Right lung (tissue), 5 donors: ENCODE data around the gene JUN. TPM values are rescaled to one million over a fixed set of nuclear protein-coding genes. Genes with fewer than 3 reads are reported as not detected.
A peak's percentile ranks its signal among the peaks of the same experiment; 100 is the strongest.

Experiments
- DNase-seq, 2 donors: peaks; one replicate each; pipeline ENCODE4 v3.0.0-alpha.2; 2013
- polyA plus RNA-seq, 5 donors: library from polyadenylated mRNA; unstranded; fragments of 120-200 nt; gene quantifications; one replicate each; pipeline versions ENCODE4 v1.2.1 to v1.2.3, GENCODE V29; 2013; ENCODE audit warnings: inconsistent platforms in 1 of 5, low replicate concordance in 1 of 5; ENCODE audit not compliant: insufficient read length in 5 of 5, insufficient read depth in 1 of 5

JUN gene
- polyA plus RNA-seq, 5 donors, result 92.3 to 296 (median 227) TPM

DNA sequence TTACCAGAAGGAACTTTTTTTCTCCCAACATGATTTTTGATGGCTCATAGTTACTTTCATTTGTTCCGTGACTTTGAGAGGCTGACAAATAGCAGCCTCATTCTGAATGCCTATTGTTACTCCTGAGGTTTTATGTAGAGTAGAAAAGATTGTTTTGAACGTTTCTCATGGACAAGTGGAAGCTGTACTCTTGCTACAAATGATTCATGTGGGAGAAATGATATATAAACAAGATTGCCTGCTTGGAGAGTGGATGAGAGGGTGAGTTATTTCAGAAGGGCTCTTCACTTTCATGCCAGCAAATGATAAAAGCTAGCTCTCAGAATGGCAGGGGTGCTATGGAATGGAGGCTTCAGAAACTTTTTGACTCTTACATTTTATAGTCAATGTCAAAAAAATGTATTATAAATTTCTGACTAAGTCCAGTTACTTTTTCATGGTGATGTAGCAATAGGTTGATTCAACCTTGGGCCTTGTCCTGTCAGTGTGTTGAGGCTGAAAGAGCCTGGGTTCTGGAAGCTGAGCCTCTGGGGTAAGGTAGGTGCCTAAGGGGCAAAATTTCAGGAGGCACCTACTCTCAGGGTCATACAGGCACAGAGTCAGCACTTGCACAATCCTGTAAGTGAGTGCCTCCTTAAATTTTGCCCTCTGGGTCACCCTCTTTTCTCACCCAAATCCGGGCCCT, 19.4 kb downstream of the JUN start:
- no peak for DNase-seq

DNA sequence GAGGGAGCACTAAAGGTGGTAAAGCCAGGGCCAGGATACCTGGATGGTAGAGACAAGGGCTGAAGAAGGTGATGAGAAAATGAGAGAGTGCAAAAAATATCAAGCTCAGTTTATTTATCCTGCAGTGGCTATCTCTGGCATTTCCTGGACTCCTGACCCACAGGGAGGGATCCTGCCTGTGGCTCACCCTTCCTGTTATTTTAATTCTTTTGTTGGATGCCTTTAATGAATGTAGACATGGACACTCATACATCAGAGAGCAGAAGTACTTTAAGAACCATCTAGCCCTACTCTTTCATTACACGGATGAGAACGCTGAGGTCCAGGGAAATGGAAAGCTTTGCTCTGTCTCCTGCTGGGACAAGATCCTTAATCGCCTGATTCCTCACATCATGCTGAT, 20.6 kb downstream of the JUN start:
- DNase-seq, result no peak

DNA sequence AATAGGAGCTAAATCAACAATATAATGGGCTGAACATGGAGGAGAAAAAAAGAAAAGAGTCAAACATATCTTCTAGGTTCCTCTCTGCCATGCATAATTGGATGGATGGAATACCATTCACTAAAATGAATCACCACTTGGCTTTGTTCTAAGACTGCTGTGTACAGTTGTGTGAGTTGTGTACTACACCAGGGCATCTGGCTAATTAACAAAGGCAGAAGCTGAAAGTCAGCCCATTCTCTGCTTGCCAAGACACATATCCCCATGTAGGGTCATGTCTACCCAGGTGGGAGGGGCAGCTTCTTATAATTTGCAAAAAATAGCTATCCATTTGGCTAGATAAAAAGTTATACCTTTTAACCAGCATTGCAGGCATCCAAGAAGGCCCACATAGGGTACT, 21.0 kb downstream of the JUN start:
- no peak for DNase-seq

GRCh38 chr1:58755468-58755872, 28.4 kb downstream of the JUN start:
- no peak for DNase-seq

GRCh38 chr1:58754683-58755467, 29.0 kb downstream of the JUN start:
- DNase-seq, result no peak

GRCh38 chr1:58754073-58754613, 29.7 kb downstream of the JUN start:
- DNase-seq, result no peak

- DNase-seq, result no peak
Observed at GRCh38 chr1:58753431-58753866, 30.4 kb downstream of the JUN start.

- no peak for DNase-seq
Observed at GRCh38 chr1:58749646-58750045, 34.2 kb downstream of the JUN start.

- peak in 1 of 2 donors; percentile 35 for DNase-seq
Observed at GRCh38 chr1:58748666-58749065, 35.2 kb downstream of the JUN start.

GRCh38 chr1:58746757-58747156, 37.1 kb downstream of the JUN start:
- DNase-seq, result no peak

GRCh38 chr1:58746182-58746581, 37.7 kb downstream of the JUN start:
- no peak for DNase-seq

DNA sequence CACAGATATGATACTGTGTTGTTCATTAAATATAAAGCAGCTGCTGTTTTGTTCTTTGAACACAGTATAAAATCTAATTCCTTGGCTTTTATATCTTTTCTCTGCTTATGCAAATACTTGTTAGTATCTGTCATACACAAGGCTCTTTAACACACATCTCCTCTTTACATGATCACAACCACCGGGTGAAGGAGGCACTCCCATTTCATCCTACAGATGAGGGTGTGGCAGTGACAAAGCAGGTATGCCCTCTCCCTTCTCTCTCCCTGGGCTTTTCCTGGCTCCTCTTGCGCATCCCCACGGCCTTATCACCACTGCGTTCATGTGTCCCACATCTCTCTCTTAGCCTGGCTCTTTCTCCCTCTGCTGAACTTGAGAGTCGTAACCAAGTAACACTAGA, 38.2 kb downstream of the JUN start:
- no peak for DNase-seq

GRCh38 chr1:58745117-58745516, 38.7 kb downstream of the JUN start:
- no peak for DNase-seq

DNA sequence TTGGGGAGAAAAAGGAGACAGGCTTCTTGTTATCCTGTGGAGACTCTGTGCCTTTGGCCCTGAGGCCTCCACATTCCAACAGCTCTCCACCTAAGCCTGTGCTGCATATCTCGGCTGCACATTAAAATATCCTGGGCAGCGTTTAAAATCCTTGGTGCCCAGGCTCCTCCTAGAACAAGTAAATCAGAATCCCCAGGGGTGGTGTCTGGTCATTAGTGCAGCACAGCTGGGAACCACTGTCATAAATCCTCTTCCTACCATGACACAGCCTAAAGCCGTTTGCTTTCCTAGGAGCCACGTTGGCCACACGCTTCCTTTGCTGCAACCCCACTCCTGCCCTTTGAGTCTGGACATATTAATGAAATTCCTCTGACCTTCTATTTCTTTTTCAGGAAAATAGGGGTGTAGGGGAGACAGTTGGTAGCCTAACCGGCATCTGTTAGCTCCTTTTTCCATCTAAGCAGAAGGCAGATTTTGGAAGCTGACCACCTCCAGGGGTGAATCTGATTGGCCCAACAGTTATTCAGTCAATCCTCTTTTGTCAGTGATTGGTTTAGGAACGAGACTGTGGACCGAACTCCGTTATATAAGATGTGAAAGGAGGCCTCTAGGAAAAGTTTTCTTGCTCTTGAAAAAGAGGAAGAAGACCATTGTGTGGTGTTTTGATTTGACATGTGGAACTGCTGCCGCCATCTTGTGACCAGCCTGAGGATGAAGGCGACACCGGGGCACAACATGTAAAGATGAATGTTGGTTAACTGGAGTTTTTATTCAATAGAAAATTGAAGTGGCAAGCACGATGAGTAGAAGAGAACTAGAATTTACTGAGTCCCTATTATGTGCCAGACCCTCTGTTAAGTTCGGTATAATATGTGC, 41.9 kb downstream of the JUN start:
- DNase-seq, result no peak

DNA sequence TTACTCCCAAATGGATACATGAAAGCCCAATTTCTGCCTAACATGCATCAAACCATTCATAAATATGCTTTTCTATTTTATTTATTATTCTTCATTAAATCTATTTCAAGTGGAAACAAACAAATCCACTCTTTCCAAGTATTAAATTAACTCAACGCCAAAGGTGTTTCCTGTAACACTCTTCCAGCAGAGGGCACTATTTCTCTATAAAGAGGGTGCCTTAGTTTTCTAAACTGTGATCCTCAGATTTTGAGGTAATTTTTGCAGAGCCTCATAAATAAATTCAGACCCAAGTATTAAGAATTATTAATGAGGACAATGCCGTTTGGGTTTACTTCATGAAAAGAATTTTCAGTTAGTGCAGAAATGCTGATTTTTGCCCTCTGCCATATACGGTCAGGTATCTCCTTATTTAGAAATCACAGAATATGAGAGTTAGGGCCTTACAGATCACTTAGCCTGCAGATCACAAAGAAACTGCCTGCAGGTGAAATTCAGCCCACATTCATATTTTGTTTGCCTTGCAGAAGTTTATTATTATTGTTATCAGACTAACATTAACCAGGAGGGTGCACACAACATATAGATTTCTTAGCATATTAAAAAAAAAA, 43.9 kb downstream of the JUN start:
- peak; percentile 39 to 55 for DNase-seq

DNA sequence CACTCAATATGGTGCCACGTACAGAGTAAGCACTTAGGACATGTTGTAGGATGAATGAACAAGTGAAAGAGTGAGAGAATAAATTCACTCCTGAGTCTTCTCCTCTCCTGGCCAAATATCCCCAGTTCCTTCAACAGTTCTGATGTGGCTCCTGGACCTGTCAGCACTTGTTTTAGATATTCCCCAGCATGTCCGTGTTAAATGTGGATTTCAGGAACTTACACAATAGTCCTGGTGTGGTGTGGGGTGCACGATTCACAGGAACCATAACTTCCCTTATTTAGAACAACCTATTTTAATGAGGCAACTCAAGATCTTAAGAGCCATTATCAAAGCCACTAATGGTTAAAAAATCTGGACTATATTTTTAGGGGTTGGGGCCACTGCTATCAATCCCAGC, 45.0 kb downstream of the JUN start:
- DNase-seq, result no peak

DNA sequence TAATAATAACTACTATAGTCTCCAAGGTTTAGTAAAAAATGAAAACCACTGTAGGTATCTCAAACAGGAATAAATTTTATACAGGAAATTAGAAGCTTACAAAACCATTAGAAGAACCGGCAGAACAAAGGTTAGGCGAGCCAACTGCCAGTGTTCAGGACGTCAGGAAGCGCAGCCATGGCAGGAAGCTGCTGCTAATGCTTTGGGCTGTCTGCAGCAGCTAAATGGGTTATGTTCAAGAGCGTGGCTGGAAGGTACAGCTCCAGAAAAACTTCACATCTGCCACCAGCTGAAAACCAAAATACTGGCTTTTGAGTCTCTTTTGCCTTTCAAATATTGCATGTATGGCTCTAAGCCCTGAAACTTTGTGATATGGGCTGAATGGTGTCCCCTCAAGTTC, 48.3 kb downstream of the JUN start:
- DNase-seq, result no peak

- no peak for DNase-seq
Observed at GRCh38 chr1:58734630-58735029, 49.2 kb downstream of the JUN start.

GRCh38 chr1:58732087-58732775, 51.6 kb downstream of the JUN start:
- no peak for DNase-seq
